Mucosa of descending colon (tissue), 3 donors: Measurements from ENCODE around the gene S1PR3. TPM values are rescaled to one million over a fixed set of nuclear protein-coding genes. Genes with fewer than 3 reads are reported as not detected.

ENCODE experiments used
- ATAC-seq: fragments of 200-7000 bp; cut with Tn5 transposase; one replicate; pipeline ENCODE4 v1.9.1; 2020; ENCODE audit warnings: mild to moderate bottlenecking, moderate library complexity
- DNase-seq, 3 donors: peaks; one replicate each; pipeline ENCODE4 v3.0.0-alpha.2; 2020
- H3K36me3 ChIP-seq: fragments of 200-600 bp; one replicate; pipeline ENCODE4 v1.8.0; 2021; ENCODE audit warnings: low read depth, mild to moderate bottlenecking
- H3K4me1 ChIP-seq: fragments of 200-600 bp; one replicate; pipeline ENCODE4 v1.8.0; 2021; ENCODE audit warnings: low read depth, mild to moderate bottlenecking
- H3K4me3 ChIP-seq: fragments of 200-600 bp; one replicate; pipeline ENCODE4 v1.8.0; 2021; ENCODE audit warnings: mild to moderate bottlenecking
- H3K9me3 ChIP-seq: fragments of 200-600 bp; one replicate; pipeline ENCODE4 v1.8.0; 2021; ENCODE audit warnings: mild to moderate bottlenecking
- intact Hi-C, 2 donors: fragments of 100-400 bp; cut with DNase I in 1 of 2; cut with micrococcal nuclease in 1 of 2; formaldehyde crosslinking; loops; one replicate each; pipeline versions ENCODE4 v1.11.0 to v1.11.1; 2022; cut with DNase I, micrococcal nuclease
- total RNA-seq, 3 donors: library from RNA; stranded (reverse); fragmentation: NEBNext Ultra II Directional in 2 of 3; extraction: Animal tissue kit (Norgen Biotek cat#: 25700) in 2 of 3; gene quantifications; one replicate each; pipeline versions ENCODE4 v1.2.1 to v1.2.4, GENCODE V29; 2021 to 2023
- TF ChIP-seq, protein P1 (sequence below): fragments of 200-600 bp; IDR thresholded peaks from one replicate; pipeline ENCODE4 v1.8.0; 2022; ENCODE audit warnings: antibody characterized with exemption, mild to moderate bottlenecking
- donor health status: DM: no; HTN: no; CAD: no; lungs with moderate emphysema.
- donor health status: DM: no; HTN: no; CAD: no.
- donor health status: DM: no; HTN: yes; CAD: no.

S1PR3 gene
- total RNA-seq, 3 donors from 2014 or later: 0.87 to 12.2 (median 3.0) TPM

DNA sequence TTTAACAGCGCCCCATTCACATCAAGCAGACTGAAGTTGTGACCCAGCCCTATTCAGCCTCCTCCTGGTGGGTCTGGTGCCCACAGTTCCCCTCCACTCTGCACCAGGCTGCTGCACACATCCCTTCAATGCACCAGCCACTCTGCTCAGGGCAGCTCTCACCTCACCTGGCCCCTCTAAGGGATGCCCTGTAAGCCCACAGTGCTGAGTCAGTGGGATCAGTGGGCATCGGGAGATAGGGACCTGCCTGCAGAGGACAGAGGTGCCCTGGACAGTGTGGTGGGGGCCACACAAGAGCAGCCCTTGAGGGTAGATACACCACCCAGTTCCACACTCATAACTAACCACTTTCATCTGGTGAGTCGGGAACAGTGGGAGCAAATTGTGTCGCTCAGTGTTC, 38.3 kb upstream of the S1PR3 start:
- TF ChIP-seq, protein P1, sequence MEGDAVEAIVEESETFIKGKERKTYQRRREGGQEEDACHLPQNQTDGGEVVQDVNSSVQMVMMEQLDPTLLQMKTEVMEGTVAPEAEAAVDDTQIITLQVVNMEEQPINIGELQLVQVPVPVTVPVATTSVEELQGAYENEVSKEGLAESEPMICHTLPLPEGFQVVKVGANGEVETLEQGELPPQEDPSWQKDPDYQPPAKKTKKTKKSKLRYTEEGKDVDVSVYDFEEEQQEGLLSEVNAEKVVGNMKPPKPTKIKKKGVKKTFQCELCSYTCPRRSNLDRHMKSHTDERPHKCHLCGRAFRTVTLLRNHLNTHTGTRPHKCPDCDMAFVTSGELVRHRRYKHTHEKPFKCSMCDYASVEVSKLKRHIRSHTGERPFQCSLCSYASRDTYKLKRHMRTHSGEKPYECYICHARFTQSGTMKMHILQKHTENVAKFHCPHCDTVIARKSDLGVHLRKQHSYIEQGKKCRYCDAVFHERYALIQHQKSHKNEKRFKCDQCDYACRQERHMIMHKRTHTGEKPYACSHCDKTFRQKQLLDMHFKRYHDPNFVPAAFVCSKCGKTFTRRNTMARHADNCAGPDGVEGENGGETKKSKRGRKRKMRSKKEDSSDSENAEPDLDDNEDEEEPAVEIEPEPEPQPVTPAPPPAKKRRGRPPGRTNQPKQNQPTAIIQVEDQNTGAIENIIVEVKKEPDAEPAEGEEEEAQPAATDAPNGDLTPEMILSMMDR: no peak

DNA sequence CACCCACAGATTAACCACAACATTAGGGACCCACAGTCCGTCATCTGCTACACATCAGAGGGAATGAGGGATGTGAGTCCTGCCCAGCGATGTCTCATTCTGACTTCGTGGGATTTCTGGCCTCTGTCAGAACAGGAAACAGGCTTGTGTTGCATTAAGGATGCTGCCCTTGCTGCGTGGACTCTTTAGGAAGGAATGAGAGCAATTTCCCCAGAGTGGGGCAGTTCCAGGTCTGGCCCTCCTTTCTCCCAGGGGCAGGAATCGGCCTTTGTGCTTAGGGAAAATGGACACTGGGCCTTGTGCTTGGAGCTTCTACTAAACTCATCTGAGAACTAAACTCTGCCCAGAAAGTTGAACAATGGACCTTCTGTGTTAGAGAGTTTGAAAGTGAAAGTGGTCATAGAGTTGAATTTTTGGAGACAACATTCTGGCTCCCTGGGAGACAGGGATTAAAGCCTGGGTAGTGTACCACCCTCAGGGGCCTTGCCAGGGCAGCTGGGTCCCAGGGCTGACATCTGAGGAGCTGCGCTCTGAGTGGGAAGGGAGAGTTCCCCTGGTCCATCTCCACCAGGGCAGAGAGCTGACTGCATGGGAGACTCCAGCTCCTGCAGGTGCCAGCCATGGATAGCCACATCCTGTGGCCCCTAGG, 37.8 kb upstream of the S1PR3 start:
- Histone ChIP-seq H3K4me3 (no peak overlapping the region), H3K36me3 (no peaks in the 10 kb centered on the region), H3K9me3 (no peaks in the 10 kb centered on the region), H3K4me1 (no peaks in the 10 kb centered on the region)
- no peak for ATAC-seq
- intact Hi-C loops: no loop called here
- TF ChIP-seq, protein P1: no peak
- no peak for DNase-seq

More for the DNA sequence above, 38.3 kb upstream of the S1PR3 start:
- DNase-seq (no peak), ATAC-seq (no peak)
- intact Hi-C loops: no loop called here
- H3K36me3 ChIP-seq: no peaks in the 10 kb centered on the region
- no peaks in the 10 kb centered on the region for H3K9me3 ChIP-seq
- no peaks in the 10 kb centered on the region for H3K4me1 ChIP-seq
- H3K4me3 ChIP-seq: no peak overlapping the region

DNA sequence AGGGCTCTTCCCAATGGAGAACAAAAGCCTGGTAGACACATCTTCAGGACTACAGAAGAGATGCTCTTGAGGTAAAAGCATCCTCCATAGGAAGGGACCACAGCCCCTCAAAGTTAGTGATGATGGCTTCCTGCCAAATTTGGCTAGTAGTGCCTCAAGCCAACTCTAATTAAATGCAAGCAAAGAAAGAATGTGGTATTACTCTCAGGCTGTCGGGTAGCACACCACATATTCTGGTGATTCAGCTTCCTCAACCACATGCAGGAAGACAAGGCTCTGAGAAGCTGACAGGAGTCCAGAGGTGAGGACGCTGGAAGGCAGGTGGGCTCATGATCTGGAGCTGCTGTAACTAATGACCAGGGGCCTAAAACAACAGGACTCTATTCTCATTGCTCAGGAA, 37.2 kb upstream of the S1PR3 start:
- Histone ChIP-seq H3K36me3 (no peaks in the 10 kb centered on the region), H3K4me3 (no peak overlapping the region), H3K9me3 (no peaks in the 10 kb centered on the region), H3K4me1 (no peaks in the 10 kb centered on the region)
- intact Hi-C loops: no loop called here
- TF ChIP-seq, protein P1: no peak
- ATAC-seq: no peak
- DNase-seq: no peak

DNA sequence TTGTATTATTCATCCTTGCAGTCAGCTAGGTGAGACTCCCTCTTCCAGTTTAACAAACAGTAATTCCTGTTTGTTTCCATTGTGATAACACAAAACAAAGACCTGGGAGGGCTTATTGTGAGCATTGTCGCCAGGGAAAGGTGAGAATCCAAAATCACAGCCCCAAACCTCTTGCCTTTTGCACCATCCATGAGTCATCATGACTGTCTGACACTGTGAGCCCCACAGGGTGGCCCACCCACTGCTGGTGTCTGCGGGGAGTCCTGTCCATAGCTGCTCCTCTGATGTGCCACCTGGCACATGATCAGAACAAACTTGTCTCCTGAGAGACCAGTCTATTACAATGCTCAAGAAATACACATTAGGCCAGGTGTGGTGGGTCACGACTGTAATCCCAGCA, 33.7 kb upstream of the S1PR3 start:
- H3K9me3 ChIP-seq: no peaks in the 10 kb centered on the region
- no peak overlapping the region for H3K4me3 ChIP-seq
- ATAC-seq: no peak
- TF ChIP-seq, protein P1: no peak
- intact Hi-C loops: no loop called here
- no peak for DNase-seq
- no peaks in the 10 kb centered on the region for H3K4me1 ChIP-seq
- H3K36me3 ChIP-seq: no peaks in the 10 kb centered on the region

DNA sequence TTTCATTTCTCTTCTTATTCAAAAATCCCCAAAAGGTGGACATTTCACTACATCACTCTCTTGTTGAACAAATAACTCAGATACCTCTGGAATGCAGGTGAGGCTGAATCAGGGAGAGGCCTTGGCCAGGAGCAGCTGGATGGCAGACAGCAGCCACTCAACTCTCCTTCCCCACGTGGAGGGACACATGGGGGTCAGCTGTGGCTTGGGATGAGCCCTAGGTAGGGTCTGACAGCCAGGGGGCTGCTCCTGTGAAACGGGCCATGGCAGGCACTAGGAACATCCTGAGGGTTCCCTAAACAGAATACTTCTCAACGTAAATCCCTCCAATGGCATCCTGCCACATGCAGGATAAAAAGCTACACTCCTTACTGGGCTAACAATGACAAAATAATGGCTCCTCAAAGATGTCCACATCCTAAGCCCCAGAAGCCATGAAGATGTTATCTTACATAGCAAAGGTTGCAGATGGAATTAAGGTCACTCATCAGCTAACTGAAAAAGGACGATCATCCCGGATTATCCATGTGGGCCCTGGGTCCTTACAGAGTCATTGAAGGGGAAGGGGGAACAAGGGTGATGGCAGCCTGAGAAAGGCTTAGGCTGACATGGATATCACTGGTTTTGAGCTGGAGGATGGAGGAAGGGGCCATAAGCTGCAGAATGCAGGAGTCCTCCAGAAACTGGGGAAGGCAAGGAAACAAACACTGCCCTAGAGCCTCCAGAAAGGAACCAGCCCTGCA, 31.4 kb upstream of the S1PR3 start:
- TF ChIP-seq, protein P1: no peak
- Histone ChIP-seq H3K9me3 (no peaks in the 10 kb centered on the region), H3K4me1 (no peaks in the 10 kb centered on the region), H3K4me3 (no peak overlapping the region), H3K36me3 (no peaks in the 10 kb centered on the region)
- DNase-seq: no peak
- intact Hi-C loops: no loop called here
- no peak for ATAC-seq
